ENCODE measurements around the gene SLC24A3. TPM values are rescaled to one million over a fixed set of nuclear protein-coding genes. Genes with fewer than 3 reads are reported as not detected.

SLC24A3 gene
- total and polyA plus RNA-seq, 2 experiments from 2014 or later = 0.81 to 2.5 TPM

- ATAC-seq (no peak), DNase-seq (ENCODE audit: low spot score) (no peak)
- peaks cover 11% of the 10 kb centered on the region for H3K9me3 Mint-ChIP-seq
- no peaks in the 10 kb centered on the region for H3K36me3 Mint-ChIP-seq (ENCODE audit: low read depth)
- Histone ChIP-seq H3K4me1 (ENCODE audit: insufficient read depth) (no peaks in the 10 kb centered on the region), H3K4me3 (no peak overlapping the region), H3K27ac (ENCODE audit: low read depth) (no peak overlapping the region), H3K4me2 (no peak overlapping the region), H3K36me3 (ENCODE audit: insufficient read depth) (no peaks in the 10 kb centered on the region), H3K79me2 (replicated peaks; ENCODE audit: insufficient read depth) (no peaks in the 10 kb centered on the region), H2AFZ (no peak overlapping the region), H4K20me1 (replicated peaks; ENCODE audit: insufficient read depth) (no peaks in the 10 kb centered on the region), H3K9me2 (ENCODE audit: insufficient read depth) (no peaks in the 10 kb centered on the region), H3F3A (replicated peaks; ENCODE audit: low read depth) (no peaks in the 10 kb centered on the region), H3K27me3 (ENCODE audit: insufficient read depth) (no peaks in the 10 kb centered on the region)
- no peak overlapping the region for H3K27ac Mint-ChIP-seq
- no peaks in the 10 kb centered on the region for H3K4me1 Mint-ChIP-seq
- no peak for TF ChIP-seq ZNF114 (CRISPR knock-in tag; IDR thresholded peaks at IDR 0.05)
- TF ChIP-seq, protein P1, sequence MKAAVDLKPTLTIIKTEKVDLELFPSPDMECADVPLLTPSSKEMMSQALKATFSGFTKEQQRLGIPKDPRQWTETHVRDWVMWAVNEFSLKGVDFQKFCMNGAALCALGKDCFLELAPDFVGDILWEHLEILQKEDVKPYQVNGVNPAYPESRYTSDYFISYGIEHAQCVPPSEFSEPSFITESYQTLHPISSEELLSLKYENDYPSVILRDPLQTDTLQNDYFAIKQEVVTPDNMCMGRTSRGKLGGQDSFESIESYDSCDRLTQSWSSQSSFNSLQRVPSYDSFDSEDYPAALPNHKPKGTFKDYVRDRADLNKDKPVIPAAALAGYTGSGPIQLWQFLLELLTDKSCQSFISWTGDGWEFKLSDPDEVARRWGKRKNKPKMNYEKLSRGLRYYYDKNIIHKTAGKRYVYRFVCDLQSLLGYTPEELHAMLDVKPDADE (IDR thresholded peaks at IDR 0.05) = no peak
- no peak overlapping the region for H3K4me3 Mint-ChIP-seq
- H3K27me3 Mint-ChIP-seq (ENCODE audit: insufficient read depth, low read depth, poor library complexity) = no peaks in the 10 kb centered on the region
These were observed 27.4 kb upstream of the SLC24A3 start for GRCh38 chr20:19185083-19185482.

GRCh38 chr20:19193349-19193748, 19.1 kb upstream of the SLC24A3 start:
- Mint-ChIP-seq H3K4me1 (no peaks in the 10 kb centered on the region), H3K36me3 (ENCODE audit: low read depth) (no peaks in the 10 kb centered on the region), H3K27me3 (ENCODE audit: insufficient read depth, low read depth, poor library complexity) (no peaks in the 10 kb centered on the region), H3K27ac (no peak overlapping the region), H3K4me3 (no peak overlapping the region), H3K9me3 (peaks cover 6% of the 10 kb centered on the region; the same call in 2 of the 3 replicates)
- Histone ChIP-seq H3K4me2 (no peak overlapping the region), H3K36me3 (ENCODE audit: insufficient read depth) (no peaks in the 10 kb centered on the region), H3K9me2 (ENCODE audit: insufficient read depth) (no peaks in the 10 kb centered on the region), H2AFZ (no peak overlapping the region), H3K27me3 (ENCODE audit: insufficient read depth) (no peaks in the 10 kb centered on the region), H3F3A (replicated peaks; ENCODE audit: low read depth) (no peaks in the 10 kb centered on the region), H3K4me3 (no peak overlapping the region), H3K4me1 (ENCODE audit: insufficient read depth) (no peaks in the 10 kb centered on the region), H3K79me2 (replicated peaks; ENCODE audit: insufficient read depth) (no peaks in the 10 kb centered on the region), H4K20me1 (replicated peaks; ENCODE audit: insufficient read depth) (no peaks in the 10 kb centered on the region), H3K27ac (ENCODE audit: low read depth) (no peak overlapping the region)
- DNase-seq (ENCODE audit: low spot score) (no peak), ATAC-seq (no peak)
- TF ChIP-seq POLR2AphosphoS5 (IDR thresholded peaks at IDR 0.05; ENCODE audit: low read depth) (no peak), ZNF114 (CRISPR knock-in tag; IDR thresholded peaks at IDR 0.05) (no peak), ZNF462 (CRISPR knock-in tag; IDR thresholded peaks at IDR 0.05) (no peak), NANOG (IDR thresholded peaks at IDR 0.05; ENCODE audit: borderline replicate concordance) (no peak), CREB1 (CRISPR knock-in tag; IDR thresholded peaks at IDR 0.05; ENCODE audit: low read depth) (no peak), JUNB (IDR thresholded peaks at IDR 0.05; ENCODE audit: unreplicated experiment) (no peak), STAT1 (IDR thresholded peaks at IDR 0.05; ENCODE audit: unreplicated experiment) (no peak), EZH2 (IDR thresholded peaks at IDR 0.05; ENCODE audit: low read depth, unreplicated experiment) (no peak), CTCF (conservative IDR thresholded peaks at IDR 0.05; ENCODE audit: low read depth in 2 of 2) (no peak), EZH2phosphoT487 (IDR thresholded peaks at IDR 0.05; ENCODE audit: unreplicated experiment) (no peak)
- TF ChIP-seq, protein P1 (IDR thresholded peaks at IDR 0.05) = no peak
